ENCODE results near the gene IL1RN.

IL1RN gene

DNA sequence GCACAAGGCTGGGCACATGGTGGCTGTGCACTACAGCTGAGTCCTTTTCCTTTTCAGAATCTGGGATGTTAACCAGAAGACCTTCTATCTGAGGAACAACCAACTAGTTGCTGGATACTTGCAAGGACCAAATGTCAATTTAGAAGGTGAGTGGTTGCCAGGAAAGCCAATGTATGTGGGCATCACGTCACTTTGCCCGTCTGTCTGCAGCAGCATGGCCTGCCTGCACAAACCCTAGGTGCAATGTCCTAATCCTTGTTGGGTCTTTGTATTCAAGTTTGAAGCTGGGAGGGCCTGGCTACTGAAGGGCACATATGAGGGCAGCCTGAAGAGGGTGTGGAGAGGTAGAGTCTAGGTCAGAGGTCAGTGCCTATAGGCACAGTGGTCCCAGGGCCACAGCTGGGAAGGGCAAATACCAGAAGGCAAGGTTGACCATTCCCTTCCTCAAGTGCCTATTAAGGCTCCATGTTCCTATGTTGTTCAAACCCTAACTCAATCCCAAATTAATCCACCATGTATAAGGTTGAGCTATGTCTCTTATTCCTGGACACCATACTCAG is 2.2 kb downstream of the IL1RN start:
- DNase-seq = no peak

DNA sequence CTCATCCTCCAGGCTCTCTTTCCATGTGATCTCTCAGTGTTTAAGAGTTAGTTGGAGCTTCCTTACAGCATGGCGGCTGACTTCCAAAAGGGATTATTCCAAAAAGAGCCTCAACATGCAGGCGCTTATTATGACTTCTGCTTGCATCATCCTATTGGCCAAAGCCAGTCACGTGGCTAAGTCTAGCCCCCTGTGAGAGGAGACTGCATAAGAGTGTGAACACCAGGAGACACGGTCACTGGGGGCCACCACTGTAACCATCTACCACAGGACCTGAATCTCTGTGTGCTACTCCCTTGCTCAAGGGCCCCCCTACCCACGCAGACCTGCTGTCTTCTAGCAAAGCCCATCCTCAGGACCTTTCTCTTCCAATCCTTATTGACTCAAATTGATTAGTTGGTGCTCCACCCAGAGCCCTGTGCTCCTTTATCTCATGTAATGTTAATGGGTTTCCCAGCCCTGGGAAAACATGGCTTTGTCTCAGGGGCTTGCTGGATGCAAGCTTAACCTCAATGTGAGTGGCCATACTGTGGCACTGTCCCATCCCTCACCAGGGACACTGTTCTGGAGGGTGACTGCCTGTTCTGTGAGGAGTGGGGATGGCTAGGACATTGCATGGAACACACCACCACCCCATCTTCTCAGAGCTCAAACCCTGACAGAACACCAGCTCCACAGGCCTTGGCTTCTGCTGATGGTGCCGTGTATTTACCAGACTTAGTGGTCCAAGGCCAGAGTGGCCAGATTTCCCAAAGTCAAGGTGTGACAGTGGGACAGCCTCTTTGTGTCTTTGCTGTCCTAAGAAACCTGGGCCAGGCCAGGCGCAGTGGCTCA is 4.2 kb downstream of the IL1RN start:
- no peak for DNase-seq

DNA sequence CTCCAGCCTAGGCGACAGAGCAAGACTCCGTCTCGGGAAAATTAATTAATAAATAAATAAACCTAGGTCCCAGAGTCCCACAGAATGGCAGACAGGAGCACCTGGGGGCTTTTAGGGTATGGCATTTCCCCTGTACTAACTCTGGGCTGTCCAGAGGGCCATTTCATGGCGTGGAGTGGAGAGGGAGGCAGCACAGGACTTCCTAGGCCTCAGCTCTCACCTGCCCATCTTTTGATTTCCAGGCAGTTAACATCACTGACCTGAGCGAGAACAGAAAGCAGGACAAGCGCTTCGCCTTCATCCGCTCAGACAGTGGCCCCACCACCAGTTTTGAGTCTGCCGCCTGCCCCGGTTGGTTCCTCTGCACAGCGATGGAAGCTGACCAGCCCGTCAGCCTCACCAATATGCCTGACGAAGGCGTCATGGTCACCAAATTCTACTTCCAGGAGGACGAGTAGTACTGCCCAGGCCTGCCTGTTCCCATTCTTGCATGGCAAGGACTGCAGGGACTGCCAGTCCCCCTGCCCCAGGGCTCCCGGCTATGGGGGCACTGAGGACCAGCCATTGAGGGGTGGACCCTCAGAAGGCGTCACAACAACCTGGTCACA is 5.1 kb downstream of the IL1RN start:
- no peak for DNase-seq

DNA sequence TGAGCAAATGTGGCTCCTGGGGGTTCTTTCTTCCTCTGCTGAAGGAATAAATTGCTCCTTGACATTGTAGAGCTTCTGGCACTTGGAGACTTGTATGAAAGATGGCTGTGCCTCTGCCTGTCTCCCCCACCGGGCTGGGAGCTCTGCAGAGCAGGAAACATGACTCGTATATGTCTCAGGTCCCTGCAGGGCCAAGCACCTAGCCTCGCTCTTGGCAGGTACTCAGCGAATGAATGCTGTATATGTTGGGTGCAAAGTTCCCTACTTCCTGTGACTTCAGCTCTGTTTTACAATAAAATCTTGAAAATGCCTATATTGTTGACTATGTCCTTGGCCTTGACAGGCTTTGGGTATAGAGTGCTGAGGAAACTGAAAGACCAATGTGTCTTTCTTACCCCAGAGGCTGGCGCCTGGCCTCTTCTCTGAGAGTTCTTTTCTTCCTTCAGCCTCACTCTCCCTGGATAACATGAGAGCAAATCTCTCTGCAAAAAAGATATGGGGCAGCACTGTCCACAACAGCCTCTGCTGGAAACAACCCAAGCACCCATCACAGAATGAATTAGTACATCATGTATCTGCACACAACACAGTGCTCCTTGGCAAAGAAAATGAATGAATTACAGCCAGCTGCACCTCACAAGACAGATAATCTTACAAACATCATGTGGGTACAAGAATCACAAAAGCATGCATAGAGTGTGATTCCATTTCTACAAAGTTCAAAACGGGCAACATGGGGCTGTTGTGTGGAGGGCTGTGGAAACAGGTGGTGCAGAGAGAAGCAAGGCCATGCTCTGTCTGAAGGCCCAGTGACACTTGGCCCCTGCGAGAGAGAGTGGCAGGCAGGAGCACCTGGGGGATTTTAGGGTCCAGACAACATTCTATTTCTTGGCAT is 6.6 kb downstream of the IL1RN start:
- no peak for DNase-seq

DNA sequence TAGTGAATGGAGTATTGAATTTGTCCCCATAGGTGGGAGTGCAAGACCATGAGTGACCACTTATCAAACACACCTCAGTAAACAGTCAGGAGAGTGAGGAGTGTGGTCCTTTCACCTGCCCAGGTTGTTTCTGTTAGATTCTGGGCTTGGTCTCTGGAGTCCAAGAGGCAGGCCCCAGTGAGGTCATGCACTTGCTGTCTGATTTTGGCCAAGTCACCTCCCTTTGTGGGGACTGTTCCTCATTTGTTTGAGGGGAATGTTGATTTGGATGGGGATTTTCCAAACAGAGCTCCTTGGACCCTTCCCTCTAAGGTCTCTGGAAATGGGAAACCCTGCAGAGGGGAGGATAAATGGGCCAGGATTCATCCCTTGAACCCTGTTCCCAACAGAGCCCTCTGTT is 7.3 kb downstream of the IL1RN start:
- no peak for DNase-seq

DNA sequence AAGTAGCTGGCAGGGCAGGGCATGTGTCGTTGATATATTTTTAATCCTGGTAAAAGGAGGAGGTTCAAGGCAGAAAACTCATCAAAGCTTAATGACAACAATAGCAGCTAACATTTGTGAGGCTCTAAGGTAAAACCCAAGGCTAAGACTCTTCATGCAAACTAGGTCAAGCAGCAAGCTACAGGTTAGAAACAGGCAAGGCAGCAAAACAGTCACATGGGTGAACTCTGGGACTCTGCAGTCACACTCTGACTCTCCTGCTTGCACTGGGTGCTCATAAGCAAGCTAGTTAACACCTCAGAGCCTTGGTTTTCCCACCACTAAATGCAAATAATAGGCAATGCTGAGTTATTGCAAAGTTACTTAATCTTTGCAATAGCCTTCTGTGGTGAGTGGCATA is 7.9 kb downstream of the IL1RN start:
- no peak for DNase-seq

DNA sequence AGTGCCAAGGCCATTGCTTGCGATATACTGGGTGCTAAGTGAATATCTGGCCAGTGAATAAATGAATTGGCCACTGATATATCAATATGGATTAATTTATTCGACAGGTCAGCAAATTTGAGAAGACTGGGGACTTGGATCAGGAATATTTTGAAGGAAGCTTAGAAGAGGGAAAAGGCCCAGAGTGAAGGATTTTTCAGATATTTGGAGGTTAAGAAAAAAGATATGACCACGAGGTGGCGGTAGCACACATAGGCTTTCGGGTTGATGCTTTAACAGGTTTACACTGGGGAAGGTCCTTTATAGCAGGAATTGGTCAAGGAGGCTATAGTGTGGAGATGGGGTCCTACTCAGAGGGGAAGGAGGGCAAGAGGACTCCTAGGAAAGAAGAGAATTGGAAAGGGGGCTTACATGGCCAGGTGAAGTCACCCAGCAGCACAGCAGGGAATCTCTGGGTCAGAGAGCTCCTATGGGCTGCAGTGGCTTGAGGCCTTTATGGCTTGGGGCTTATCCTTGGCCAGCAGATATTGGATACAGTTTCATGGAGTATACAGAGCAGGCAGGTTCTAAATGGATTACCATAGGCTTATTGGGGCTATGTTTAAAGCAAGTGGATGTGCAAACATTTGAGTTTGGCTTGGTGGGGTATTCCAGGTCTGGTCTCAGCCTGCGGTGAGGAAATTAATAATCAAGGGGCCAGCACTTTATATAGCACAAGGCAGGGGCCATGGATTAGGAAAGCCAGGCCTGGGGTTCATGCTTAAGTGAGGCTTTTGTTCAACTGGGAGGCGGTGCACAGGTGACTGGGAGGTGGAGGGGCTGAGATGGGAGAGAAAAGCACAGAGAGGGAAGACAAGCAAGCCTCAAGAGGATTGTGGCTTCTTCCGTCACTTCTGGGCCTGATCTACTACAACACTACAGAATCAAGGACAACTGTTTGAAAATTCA is 9.7 kb downstream of the IL1RN start:
- peak; percentile 54 for DNase-seq

DNA sequence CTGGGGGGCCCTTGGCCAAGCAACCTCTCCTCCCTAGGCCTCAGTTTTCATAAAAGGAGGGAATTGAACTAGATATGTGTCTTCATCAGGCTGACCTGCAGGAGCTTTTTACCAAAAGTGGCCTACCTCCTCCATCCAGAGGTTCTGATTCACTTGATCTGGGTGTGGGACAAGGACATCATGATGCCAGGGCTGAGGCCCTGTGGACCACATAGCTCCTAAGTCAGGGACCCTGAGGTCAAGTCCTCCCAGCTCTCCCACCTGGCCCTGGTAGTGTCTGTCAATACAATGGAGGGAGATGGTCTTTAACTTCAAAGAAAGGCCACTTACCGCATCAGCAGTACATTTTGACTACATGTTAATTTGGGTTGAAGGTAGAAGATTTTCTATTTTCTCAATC is 10.4 kb downstream of the IL1RN start:
- DNase-seq = no peak

DNA sequence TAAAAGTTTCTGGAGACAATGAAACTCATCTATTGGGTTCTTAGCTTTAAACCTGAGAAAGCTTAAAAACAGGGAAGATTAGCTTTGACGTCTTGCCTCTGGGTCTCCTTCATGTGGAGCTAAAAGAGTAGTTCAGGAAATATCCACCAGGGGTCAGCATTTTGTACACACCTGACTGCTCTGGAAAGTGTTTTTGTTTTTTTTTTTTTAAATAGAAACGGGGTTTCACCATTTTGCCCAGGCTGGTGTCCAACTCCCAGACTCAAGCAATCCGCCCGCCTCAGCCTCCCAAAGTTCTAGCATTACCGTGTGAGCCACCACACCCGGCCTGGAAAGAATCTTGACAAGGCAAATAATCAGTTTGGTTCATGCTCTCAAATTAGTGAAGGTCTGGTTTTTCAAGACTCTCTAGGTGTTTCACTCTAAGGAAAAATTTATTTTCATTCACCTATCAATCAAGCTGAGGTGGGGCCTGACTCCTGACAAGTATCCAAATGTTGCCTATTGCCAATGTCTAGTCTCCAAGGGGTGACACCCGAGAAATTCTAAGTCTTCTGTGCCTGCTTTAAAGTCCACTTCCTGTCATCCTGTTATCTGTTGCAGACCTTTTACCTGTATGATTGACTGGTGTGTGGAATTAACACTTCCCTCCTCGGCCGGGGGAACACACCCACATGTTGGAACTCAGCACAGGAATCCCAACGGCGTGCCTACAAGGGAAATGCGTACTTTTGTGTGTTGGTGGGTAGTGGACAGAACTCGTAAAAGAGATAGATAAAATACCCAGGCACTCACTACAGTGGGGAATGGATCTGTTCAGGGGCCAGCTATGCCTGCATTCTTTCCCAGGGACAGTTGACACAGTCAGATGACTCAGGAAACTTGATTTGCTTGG is 11.3 kb downstream of the IL1RN start:
- peak; percentile 86 for DNase-seq

DNA sequence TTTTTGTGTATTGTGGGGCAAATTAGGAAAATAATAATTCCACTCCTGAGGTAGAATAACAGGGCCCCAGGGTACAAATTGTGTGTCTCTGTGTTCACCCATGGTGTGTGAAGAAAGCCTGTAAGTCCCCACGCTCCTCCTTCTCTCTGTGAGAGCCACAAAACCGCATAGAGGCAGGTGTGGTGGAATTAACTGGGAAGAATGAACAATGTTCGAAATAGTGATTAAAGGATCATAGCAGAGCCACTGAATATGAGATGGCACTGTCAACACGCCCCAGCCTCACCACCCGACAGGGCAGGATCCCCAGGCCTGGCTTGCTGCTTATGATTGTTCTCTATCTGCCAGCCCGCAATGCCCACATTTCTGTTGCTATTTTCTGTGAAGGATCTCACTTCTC is 14.1 kb downstream of the IL1RN start:
- no peak for DNase-seq

DNA sequence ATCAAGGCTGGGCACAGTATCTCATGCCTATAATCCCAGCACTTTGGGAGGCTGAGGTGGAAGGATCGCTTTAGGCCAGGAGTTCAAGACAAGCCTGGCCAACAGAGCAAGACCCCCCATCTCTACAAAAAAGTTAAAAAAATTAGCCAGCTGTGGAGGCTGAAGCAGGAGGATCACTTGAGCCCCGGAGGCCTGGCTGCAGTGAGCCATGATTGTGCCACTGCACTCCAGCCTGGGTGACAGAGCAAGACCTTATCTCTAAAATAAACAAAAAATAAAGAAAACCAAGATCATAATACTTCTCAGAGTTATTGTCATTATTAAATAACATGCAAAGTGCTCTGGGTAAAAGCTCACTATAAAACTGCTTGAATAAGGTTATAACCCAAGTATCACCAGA is 14.9 kb downstream of the IL1RN start:
- DNase-seq = no peak

DNA sequence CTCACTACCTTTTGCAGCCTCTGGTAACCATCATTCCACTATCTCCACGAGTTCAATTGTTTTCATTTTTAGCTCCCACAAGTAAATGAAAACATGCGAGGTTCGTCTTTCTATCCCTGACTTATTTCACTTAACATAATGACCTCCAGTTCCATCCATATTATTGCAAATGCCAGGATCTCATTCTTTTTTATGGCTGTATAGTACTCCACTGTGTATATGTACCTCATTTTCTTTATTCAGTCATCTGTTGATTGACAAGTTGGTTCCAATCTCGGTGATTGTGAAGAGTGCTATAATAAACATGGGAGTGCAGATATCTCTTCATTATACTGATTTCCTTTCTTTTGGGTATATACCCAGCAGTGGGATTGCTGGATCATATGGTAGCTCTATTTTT is 16.9 kb downstream of the IL1RN start:
- no peak for DNase-seq

DNA sequence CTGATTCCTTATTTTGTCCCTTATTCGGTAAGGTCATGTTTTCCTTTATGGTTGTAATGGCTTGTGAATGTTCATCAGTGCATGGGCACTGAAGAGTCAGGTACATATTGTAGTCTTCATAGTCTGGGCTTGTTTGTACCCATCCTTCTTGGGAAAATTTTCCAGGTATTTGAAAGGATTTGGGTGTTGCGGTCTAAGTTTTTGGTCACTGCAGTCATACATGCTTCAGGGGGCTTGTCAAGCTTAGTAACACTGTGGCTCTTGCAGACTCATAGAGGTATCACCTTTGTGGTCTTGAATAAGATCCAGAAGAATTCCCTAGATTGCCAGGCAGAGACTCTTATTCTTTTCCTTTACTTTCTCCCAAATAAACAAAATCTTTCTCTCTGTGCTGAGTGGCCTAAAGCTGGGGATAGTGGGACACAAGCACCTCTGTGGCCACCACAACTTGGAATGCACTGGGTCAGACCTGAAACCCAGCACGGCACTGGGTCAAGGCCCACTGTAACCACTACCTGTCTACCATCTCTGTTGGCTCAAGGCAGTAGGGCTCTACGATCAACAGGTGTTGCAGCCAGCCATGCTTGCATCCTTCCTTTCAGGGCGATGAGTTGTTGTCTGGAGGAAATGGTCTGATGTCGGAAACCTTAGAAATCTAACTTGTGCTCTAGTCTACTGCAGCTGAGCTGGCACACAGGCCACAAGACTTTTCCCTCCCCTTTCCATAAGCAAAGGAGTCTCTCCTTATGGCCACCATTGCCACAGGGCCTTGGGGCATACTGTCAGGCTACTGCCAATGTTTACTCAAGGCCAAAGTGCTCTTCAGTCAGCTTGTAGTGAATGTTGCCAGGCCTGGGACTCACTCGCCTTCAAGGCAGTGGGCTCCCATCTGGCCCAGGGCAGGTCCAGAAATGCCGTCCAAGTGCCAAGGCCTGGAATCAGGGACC is 21.5 kb downstream of the IL1RN start:
- DNase-seq = no peak

DNA sequence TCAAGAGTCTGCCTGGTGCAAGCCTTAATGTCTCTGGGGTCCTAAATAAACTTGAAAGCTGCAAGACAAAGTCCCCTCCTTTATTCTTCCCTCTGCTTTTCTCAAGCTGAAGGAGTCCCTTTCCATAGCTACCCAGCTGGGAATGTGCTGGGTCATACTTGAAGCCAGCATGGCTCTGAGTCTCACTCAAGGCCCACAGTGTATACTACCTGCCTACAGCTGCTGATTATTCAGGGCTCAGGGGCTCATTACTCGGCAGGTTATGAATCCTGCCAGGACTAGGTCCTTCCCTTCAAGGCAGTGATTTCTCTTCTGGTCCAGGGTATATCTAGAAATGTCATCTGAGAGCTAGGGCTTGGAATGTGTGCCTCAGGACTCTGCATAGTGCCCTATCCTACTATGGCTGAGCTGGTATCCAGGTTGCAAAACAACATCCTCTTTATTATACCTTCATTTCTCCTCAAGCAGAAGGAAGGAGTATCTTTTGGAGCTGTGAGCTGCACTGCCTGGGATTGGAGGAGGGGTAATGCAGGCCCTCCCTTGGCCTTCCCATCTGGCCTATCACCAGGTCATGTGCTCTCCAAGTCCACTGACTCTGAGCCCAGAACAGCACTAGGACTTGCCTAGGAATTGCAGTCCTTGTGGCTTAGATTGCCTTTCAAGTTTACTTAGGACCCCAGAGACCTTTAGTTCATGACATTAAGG is 22.3 kb downstream of the IL1RN start:
- DNase-seq = no peak

DNA sequence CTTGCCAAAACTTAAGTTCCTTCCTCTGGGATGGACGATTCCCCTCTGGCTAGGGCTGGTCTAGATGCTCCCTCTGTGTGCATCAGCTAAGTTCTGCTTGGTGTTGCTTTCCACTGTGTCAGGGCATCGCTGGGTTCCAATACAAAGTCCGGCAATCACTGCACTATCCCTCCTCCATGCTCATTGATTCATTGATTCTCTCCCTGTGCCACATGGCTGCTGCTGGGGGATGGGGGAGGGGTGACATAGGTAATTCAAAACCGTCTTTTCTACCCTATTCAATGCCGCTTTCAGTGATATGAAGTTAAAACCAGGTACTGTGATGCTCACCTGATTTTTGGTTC is 22.8 kb downstream of the IL1RN start:
- DNase-seq = no peak

DNA sequence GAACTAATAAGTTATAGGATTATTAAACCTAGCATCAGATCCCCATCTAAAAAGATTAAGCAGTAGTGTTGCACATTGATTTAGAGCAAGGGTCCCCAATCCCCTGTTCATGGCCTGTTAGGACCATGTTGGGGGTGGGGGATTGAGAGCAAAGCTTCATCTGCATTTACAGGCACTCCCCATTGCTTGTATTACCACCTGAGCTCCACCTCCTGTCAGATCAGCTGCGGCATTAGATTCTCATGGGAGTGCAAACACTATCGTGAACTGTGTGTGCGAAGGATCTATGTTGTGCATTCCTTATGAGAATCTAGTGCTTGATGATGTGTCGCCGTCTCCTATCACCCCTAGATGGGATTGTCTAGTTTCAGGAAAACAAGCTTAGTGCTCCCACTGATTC is 27.9 kb downstream of the IL1RN start:
- DNase-seq = no peak

DNA sequence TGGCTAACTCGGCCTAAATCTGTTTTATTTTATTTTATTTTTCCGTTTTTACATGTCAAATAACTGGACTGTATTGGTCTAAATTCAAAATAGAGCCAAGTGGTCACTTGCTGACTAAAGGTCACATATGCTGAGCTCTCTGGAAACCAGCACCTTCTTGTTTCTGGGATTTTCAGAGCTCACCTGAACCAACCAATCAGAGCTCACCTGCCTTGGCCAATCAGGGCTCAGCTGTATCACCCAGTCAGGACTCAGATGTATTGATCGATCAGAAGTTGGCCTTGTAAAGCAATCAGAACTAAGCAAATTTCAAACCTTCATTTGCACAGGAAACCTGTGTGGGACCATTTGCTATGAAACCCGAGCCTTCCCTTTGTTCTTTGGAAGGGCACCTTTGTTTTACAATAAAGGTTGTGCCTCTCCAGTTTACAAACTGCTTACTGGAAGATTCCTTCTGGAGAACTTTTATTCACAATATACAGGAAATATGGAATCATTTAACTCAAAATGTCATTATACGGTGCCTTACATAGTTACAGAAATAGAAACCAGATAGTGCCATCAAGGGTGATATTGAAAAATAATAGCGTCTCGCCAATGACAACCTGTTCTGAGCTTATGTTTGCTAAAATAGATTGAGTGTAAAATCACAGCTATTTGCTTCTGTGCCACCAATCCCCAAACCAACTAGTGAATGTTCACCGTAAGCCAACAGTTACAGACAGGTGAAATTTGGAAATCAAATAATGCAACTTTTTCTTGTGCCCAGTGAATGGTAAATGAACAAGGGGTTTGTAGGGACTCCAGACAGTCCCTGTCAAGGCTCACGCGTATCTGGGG is 29.1 kb downstream of the IL1RN start:
- peak; percentile 28 for DNase-seq

DNA sequence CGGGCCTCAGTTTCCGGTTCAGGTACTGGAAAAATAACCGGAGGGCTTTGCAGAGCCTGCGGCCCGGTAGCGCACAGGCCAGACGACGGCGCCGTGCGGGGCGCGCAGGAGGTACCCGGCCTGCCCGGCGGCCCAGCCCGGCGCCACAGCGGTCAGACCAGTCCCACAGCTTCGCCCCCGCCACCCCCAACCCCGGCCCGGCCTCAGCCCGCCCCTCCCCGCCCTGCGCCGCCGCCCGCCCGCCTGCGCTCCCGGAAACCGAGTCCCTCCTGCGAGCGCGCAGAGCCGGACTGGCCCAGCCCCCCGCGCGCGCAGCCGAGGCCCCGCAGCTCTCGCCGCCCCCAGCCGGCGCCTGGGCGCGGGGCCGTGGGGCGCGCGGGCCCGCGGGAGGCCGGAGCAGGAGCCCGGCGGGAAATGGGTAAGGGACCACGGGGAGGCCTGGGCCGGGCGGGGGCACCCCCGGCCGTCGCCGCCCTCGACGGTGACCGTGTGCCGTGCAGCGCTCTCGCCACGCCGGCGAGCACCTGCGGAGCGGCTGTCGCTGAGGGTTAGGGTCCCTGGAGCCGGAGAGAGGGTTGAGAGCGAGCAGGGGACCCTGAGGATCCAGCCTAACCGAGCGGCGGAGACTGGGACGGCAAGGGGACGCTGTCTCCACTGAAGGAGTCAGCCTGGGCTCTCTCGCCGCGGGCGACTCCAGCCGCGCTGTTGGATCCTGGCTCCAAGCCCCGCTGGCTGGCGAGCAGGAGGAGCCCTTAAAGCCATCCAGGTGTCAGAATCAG is 29.9 kb downstream of the IL1RN start:
- peak; percentile 42 for DNase-seq

Measured in CD4-positive, alpha-beta T cell treated with Interleukin-21 for 1 hour (primary cell).